Measurements from ENCODE around the gene OR2F2. TPM values are rescaled to one million over a fixed set of nuclear protein-coding genes. Genes with fewer than 3 reads are reported as not detected.

OR2F2 gene
- total RNA-seq, 6 donors from 2014 or later: not detected

- H3K4me3 ChIP-seq: no peak overlapping the region
- TF ChIP-seq, protein P1, sequence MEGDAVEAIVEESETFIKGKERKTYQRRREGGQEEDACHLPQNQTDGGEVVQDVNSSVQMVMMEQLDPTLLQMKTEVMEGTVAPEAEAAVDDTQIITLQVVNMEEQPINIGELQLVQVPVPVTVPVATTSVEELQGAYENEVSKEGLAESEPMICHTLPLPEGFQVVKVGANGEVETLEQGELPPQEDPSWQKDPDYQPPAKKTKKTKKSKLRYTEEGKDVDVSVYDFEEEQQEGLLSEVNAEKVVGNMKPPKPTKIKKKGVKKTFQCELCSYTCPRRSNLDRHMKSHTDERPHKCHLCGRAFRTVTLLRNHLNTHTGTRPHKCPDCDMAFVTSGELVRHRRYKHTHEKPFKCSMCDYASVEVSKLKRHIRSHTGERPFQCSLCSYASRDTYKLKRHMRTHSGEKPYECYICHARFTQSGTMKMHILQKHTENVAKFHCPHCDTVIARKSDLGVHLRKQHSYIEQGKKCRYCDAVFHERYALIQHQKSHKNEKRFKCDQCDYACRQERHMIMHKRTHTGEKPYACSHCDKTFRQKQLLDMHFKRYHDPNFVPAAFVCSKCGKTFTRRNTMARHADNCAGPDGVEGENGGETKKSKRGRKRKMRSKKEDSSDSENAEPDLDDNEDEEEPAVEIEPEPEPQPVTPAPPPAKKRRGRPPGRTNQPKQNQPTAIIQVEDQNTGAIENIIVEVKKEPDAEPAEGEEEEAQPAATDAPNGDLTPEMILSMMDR (IDR thresholded peaks at IDR 0.05): no peak
- TF ChIP-seq EP300 (IDR thresholded peaks at IDR 0.05) (no peak), POLR2A (IDR thresholded peaks at IDR 0.05) (no peak), POLR2AphosphoS5 (IDR thresholded peaks at IDR 0.05) (no peak)
- 42 to 90% methylated on average over 2 of the region's 2 CpGs for WGBS, 2 donors
- H3K27me3 ChIP-seq: no peaks in the 10 kb centered on the region
- no peaks in the 10 kb centered on the region for H3K9me3 ChIP-seq
- no peaks in the 10 kb centered on the region for H3K36me3 ChIP-seq
- no peak overlapping the region for H3K27ac ChIP-seq
- ATAC-seq (ENCODE audit: low FRiP score in 2 of 2): no peak
- no peaks in the 10 kb centered on the region for H3K4me1 ChIP-seq
- DNase-seq: no peak
These were observed 12.1 kb downstream of the OR2F2 start for GRCh38 chr7:143947111-143947510.

- Histone ChIP-seq H3K4me1 (no peaks in the 10 kb centered on the region), H3K4me3 (no peak overlapping the region), H3K9me3 (no peaks in the 10 kb centered on the region), H3K27me3 (no peaks in the 10 kb centered on the region), H3K36me3 (no peaks in the 10 kb centered on the region), H3K27ac (no peak overlapping the region)
- WGBS, 2 donors: 48 to 76% methylated on average over 2 of the region's 2 CpGs
- no peak for DNase-seq
- ATAC-seq (ENCODE audit: low FRiP score in 2 of 2): no peak
- TF ChIP-seq EP300 (IDR thresholded peaks at IDR 0.05) (no peak), POLR2AphosphoS5 (IDR thresholded peaks at IDR 0.05) (no peak), POLR2A (IDR thresholded peaks at IDR 0.05) (no peak)
- TF ChIP-seq, protein P1 (IDR thresholded peaks at IDR 0.05): no peak
These were observed 13.7 kb downstream of the OR2F2 start for GRCh38 chr7:143948733-143949132.

DNA sequence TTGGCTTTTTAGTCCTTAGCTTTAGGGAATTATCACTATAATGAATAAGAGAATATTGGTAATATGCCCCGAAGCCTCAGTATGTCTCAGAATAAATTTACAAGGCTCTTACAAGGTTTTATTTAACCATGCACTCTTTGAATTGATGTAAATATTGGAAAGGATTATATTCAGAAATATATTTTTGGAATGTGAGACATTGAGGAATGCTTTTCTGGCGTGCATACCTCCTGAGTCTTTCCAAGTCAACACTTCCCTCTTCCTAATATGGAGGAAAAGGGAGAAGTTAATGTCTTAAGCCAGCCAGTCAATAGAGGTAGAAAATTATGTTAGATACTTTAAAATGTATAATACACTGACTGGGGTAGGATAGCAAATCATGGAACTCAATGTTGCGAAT lies 18.4 kb downstream of the OR2F2 start:
- TF ChIP-seq EP300 (IDR thresholded peaks at IDR 0.05) (no peak), POLR2A (IDR thresholded peaks at IDR 0.05) (no peak), POLR2AphosphoS5 (IDR thresholded peaks at IDR 0.05) (no peak)
- TF ChIP-seq, protein P1 (IDR thresholded peaks at IDR 0.05): no peak
- DNase-seq (no peak), ATAC-seq (ENCODE audit: low FRiP score in 2 of 2) (no peak)
- Histone ChIP-seq H3K4me1 (no peaks in the 10 kb centered on the region), H3K27me3 (no peaks in the 10 kb centered on the region), H3K9me3 (no peaks in the 10 kb centered on the region), H3K4me3 (no peak overlapping the region), H3K27ac (no peak overlapping the region), H3K36me3 (no peaks in the 10 kb centered on the region)
- 76 to 77% methylated on average over 3 of the region's 3 CpGs for WGBS, 2 donors

DNA sequence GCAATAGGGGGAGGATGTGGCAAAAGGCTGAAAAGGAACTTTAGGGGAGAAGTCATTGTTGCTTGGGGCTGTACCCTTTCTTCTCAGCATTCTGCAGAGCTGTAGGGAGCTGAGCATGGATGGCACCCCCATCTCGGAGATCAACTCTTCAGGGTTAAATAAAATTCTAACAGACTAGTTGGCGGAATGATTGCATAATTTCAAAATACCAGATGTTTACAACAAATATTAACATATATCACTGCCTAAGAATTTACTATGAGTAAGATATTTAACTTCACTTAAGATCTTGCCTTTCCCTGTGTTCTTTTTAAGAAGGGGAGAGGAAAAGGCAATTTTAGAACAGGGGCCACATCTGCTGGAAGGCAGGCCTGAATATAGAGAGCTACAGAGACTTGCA lies 19.1 kb downstream of the OR2F2 start:
- no peaks in the 10 kb centered on the region for H3K9me3 ChIP-seq
- WGBS, 2 donors: 74 to 77% methylated on average over 2 of the region's 2 CpGs
- H3K27me3 ChIP-seq: no peaks in the 10 kb centered on the region
- H3K4me1 ChIP-seq: no peaks in the 10 kb centered on the region
- TF ChIP-seq, protein P1 (IDR thresholded peaks at IDR 0.05): no peak
- TF ChIP-seq EP300 (IDR thresholded peaks at IDR 0.05) (no peak), POLR2AphosphoS5 (IDR thresholded peaks at IDR 0.05) (no peak), POLR2A (IDR thresholded peaks at IDR 0.05) (no peak)
- H3K4me3 ChIP-seq: no peak overlapping the region
- ATAC-seq (ENCODE audit: low FRiP score in 2 of 2) (no peak), DNase-seq (no peak)
- no peak overlapping the region for H3K27ac ChIP-seq
- no peaks in the 10 kb centered on the region for H3K36me3 ChIP-seq

DNA sequence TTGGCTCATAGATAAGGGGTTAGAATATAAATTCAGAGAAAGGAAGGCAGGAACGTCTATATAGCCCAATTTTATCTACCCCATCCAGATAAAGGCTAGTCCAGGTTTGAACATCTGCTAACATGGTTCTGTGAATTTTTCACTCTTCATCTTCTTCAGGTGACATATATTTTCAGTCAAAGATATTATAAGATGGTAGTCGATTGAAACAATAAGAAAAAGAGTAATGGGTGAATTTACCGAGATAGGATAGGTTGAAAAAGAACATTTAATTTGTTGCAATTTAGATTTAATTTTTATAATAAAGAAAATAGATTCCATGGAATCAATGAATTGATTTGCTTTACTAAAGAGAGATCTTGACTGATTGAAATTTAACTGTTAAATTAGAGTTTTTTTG lies 19.5 kb downstream of the OR2F2 start, which contains the start of gene OR2F1:
Gene OR2F1 (plus strand): TSS at position 301 of the 400 bp plus-strand sequence. CDS start 5,127 bp downstream, outside the sequence.
- no peak for ATAC-seq (ENCODE audit: low FRiP score in 2 of 2)
- H3K36me3 ChIP-seq: no peaks in the 10 kb centered on the region
- TF ChIP-seq POLR2AphosphoS5 (IDR thresholded peaks at IDR 0.05) (no peak), POLR2A (IDR thresholded peaks at IDR 0.05) (no peak), EP300 (IDR thresholded peaks at IDR 0.05) (no peak)
- TF ChIP-seq, protein P1 (IDR thresholded peaks at IDR 0.05): no peak

More for the DNA sequence above, 19.5 kb downstream of the OR2F2 start, which contains the start of gene OR2F1:
- H3K4me3 ChIP-seq: no peak within 1 kb of the TSS
- no peak within 1 kb of the TSS for H3K27ac ChIP-seq
- no peaks in the 10 kb centered on the region for H3K27me3 ChIP-seq
- DNase-seq: no peak
- no peaks in the 10 kb centered on the region for H3K4me1 ChIP-seq
- H3K9me3 ChIP-seq: no peaks in the 10 kb centered on the region
- WGBS, 2 donors: 75 to 85% methylated on average over 3 of the region's 3 CpGs

Data from upper lobe of left lung (tissue), 6 donors.